Measurements from ENCODE around the gene NDUFS6.

The NDUFS6 gene

DNA sequence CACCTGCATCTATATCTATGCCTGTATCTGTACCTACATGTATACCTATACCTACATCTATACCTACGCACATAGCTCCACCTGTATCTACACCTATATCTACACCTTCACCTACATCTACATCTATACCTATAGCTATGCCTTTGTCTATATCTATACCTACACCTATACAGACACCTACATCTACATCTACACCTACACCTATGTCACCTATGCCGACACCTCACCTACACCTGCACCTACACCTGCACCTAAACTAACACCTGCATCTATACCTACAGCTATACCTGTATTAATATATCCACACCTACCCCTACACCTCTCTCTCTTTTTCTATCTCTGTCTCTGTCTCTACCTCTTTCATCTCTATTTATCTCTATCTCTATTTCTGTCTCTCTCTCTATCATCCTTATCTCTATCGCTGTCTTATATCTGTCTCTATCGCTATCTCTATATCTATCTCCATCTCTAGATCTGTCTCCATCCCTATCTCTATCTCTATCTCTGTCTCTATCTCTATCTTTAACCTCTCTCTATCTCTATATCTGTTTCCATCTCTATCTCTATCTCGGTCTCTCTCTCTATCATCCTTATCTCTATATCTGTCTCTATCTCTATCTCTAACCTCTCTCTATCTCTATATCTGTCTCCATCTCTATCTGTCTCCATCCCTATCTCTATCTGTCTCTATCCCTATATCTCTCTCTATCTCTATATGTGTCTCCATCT lies 43.7 kb downstream of the NDUFS6 start:
- Histone ChIP-seq H3K9me3 (no peaks in the 10 kb centered on the region), H3K27ac (no peak overlapping the region), H3K4me3 (ENCODE audit: low read depth in 1 of 2, low read length in 1 of 2) (no peak overlapping the region), H3K36me3 (no peaks in the 10 kb centered on the region), H3K4me1 (ENCODE audit: control insufficient read depth in 1 of 2, insufficient read depth in 1 of 2, low read depth in 1 of 2, low read length in 1 of 2) (no peaks in the 10 kb centered on the region), H3K27me3 (peaks cover 65% of the 10 kb centered on the region)
- TF ChIP-seq, protein P1, sequence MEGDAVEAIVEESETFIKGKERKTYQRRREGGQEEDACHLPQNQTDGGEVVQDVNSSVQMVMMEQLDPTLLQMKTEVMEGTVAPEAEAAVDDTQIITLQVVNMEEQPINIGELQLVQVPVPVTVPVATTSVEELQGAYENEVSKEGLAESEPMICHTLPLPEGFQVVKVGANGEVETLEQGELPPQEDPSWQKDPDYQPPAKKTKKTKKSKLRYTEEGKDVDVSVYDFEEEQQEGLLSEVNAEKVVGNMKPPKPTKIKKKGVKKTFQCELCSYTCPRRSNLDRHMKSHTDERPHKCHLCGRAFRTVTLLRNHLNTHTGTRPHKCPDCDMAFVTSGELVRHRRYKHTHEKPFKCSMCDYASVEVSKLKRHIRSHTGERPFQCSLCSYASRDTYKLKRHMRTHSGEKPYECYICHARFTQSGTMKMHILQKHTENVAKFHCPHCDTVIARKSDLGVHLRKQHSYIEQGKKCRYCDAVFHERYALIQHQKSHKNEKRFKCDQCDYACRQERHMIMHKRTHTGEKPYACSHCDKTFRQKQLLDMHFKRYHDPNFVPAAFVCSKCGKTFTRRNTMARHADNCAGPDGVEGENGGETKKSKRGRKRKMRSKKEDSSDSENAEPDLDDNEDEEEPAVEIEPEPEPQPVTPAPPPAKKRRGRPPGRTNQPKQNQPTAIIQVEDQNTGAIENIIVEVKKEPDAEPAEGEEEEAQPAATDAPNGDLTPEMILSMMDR (IDR thresholded peaks at IDR 0.05): no peak

DNA sequence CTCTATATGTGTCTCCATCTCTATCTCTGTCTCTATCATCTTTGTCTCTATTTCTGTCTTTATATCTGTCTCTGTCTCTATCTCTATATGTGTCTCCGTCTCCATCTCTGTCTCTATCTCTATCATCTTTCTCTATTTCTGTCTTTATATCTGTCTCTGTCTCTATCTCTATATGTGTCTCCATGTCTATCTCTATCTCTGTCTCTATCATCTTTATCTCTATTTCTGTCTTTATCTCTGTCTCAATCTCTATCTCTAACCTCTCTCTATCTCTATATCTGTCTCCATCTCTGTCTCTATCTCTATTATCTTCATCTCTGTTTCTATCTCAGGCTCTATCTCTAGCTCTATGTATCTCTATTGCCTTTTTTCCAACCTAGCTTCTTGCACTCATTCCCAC lies 44.5 kb downstream of the NDUFS6 start:
- TF ChIP-seq, protein P1 (IDR thresholded peaks at IDR 0.05): no peak
- Histone ChIP-seq H3K4me3 (ENCODE audit: low read depth in 1 of 2, low read length in 1 of 2) (no peak overlapping the region), H3K9me3 (no peaks in the 10 kb centered on the region), H3K36me3 (no peaks in the 10 kb centered on the region), H3K4me1 (ENCODE audit: control insufficient read depth in 1 of 2, insufficient read depth in 1 of 2, low read depth in 1 of 2, low read length in 1 of 2) (no peaks in the 10 kb centered on the region), H3K27ac (no peak overlapping the region), H3K27me3 (peaks cover 65% of the 10 kb centered on the region)

DNA sequence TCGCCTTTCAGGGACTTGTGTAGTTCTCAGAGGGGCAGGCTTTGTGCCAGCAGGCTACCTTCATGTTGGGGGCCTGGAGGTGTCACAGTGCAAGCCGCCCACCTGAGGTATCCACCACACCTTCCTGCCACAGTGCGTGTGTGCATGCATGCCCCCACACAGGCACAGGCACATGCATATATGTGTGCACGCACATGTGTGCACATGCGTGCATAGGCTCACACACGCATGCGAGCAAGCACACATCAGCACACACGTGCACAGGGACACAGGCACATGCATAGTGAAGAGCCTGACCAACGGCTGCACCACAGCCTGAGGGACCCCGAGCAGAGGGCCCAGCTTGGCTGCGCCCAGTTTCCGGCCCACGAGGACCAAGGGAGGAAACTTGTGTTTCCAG lies 45.4 kb downstream of the NDUFS6 start:
- peaks cover 65% of the 10 kb centered on the region for H3K27me3 ChIP-seq
- no peak overlapping the region for H3K27ac ChIP-seq
- no peaks in the 10 kb centered on the region for H3K36me3 ChIP-seq
- H3K9me3 ChIP-seq: no peaks in the 10 kb centered on the region
- H3K4me3 ChIP-seq (ENCODE audit: low read depth in 1 of 2, low read length in 1 of 2): no peak overlapping the region
- TF ChIP-seq, protein P1 (IDR thresholded peaks at IDR 0.05): no peak
- no peaks in the 10 kb centered on the region for H3K4me1 ChIP-seq (ENCODE audit: control insufficient read depth in 1 of 2, insufficient read depth in 1 of 2, low read depth in 1 of 2, low read length in 1 of 2)

DNA sequence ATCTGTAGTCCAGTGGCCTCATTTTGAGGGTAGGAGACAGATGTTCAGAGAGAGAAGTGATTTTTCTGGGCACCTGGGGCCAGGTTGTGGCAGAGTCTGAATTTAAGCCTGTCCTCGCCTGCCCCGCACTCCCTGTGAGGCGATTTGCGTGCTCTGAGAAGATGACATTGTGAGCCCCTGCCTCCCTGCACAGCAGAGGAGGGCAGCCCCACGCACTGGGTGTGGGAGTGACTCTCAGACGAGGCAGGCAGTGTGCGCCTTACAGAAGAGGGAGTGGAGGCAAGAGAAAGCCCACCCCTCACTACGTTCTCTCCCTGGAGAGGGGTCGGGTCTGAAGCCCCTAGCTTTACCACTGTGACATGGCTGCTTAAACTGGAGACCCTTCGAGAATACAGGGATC lies 45.8 kb downstream of the NDUFS6 start:
- Histone ChIP-seq H3K36me3 (no peaks in the 10 kb centered on the region), H3K4me1 (ENCODE audit: control insufficient read depth in 1 of 2, insufficient read depth in 1 of 2, low read depth in 1 of 2, low read length in 1 of 2) (no peaks in the 10 kb centered on the region), H3K27me3 (peaks cover 65% of the 10 kb centered on the region), H3K27ac (no peak overlapping the region), H3K9me3 (no peaks in the 10 kb centered on the region), H3K4me3 (ENCODE audit: low read depth in 1 of 2, low read length in 1 of 2) (no peak overlapping the region)
- TF ChIP-seq, protein P1 (IDR thresholded peaks at IDR 0.05): no peak

DNA sequence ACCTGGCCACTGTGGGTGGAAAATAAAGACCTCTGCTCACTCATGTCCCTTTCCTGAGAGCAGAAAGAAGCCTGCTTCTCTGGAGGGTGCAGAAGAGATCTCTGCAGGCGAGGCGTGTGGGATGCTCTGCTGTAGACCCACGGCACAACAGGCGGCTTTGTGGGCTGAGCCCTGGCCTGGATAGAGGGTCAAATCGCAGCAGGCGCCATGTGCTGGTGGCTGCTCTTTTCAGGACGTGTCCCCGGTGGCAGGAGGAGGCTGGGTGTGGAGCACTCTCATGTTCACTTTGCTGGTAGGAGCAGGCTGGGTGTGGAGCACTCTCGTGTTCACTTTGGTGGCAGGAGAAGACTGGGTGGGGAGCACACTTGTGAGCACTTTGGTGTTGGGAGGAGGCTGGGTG lies 46.4 kb downstream of the NDUFS6 start:
- no peak overlapping the region for H3K4me3 ChIP-seq (ENCODE audit: low read depth in 1 of 2, low read length in 1 of 2)
- H3K36me3 ChIP-seq: no peaks in the 10 kb centered on the region
- no peaks in the 10 kb centered on the region for H3K9me3 ChIP-seq
- no peak overlapping the region for H3K27ac ChIP-seq
- H3K4me1 ChIP-seq (ENCODE audit: control insufficient read depth in 1 of 2, insufficient read depth in 1 of 2, low read depth in 1 of 2, low read length in 1 of 2): no peaks in the 10 kb centered on the region
- TF ChIP-seq, protein P1 (IDR thresholded peaks at IDR 0.05): no peak
- H3K27me3 ChIP-seq: peaks cover 66% of the 10 kb centered on the region

All from neutrophil (primary cell).